ENCODE data around the gene MRPL48.
A peak's percentile ranks its signal among the peaks of the same experiment; 100 is the strongest.
"Not testable (repeated sequence)": the region's sequence is repeated elsewhere in the genome, so short reads cannot be mapped to it uniquely, and the experiment has no call there.

MRPL48 gene

GRCh38 chr11:73851046-73851764 lies 63.5 kb downstream of the MRPL48 start:
- no peak for DNase-seq

GRCh38 chr11:73852049-73852448 lies 64.4 kb downstream of the MRPL48 start:
- DNase-seq = no peak

- DNase-seq = no peak
Observed at GRCh38 chr11:73854680-73855079, 67.0 kb downstream of the MRPL48 start.

- DNase-seq = no peak
Observed at GRCh38 chr11:73856031-73856567, 68.4 kb downstream of the MRPL48 start.

- DNase-seq = no peak
Observed at GRCh38 chr11:73859671-73860070, 72.0 kb downstream of the MRPL48 start.

- DNase-seq = no peak
Observed at GRCh38 chr11:73860202-73860601, 72.5 kb downstream of the MRPL48 start.

GRCh38 chr11:73862986-73863385 lies 75.3 kb downstream of the MRPL48 start:
- no peak for DNase-seq

GRCh38 chr11:73866095-73866579 lies 78.5 kb downstream of the MRPL48 start:
- DNase-seq = no peak

- no peak for DNase-seq
Observed at GRCh38 chr11:73866586-73866996, 78.9 kb downstream of the MRPL48 start.

- DNase-seq = no peak
Observed at GRCh38 chr11:73869332-73869949, 81.8 kb downstream of the MRPL48 start.

- no peak for DNase-seq
Observed at GRCh38 chr11:73870261-73870660, 82.6 kb downstream of the MRPL48 start.

GRCh38 chr11:73872749-73873357 lies 85.2 kb downstream of the MRPL48 start:
- no peak for DNase-seq

- no peak for DNase-seq
Observed at GRCh38 chr11:73875380-73875779, 87.7 kb downstream of the MRPL48 start.

- DNase-seq = no peak
Observed at GRCh38 chr11:73875840-73876239, 88.2 kb downstream of the MRPL48 start.

GRCh38 chr11:73876424-73877310 lies 89.0 kb downstream of the MRPL48 start, which contains the start of the genes COA4 and PAAF1:
Gene COA4, minus strand, starts transcription at chr11:73876846. Its CDS starts 3,468 bp downstream, at chr11:73873378.
Gene PAAF1, plus strand, starts transcription at chr11:73876999. Its CDS starts 23 bp downstream, at chr11:73877022.
- peak; percentile 85 for DNase-seq

GRCh38 chr11:73878771-73879170 lies 91.1 kb downstream of the MRPL48 start:
- no peak for DNase-seq

- not testable (repeated sequence) for DNase-seq
Observed at GRCh38 chr11:73880449-73880848, 92.8 kb downstream of the MRPL48 start.

GRCh38 chr11:73883856-73884255 lies 96.2 kb downstream of the MRPL48 start:
- DNase-seq = no peak

- no peak for DNase-seq
Observed at GRCh38 chr11:73888244-73888643, 100.6 kb downstream of the MRPL48 start.

- DNase-seq = no peak
Observed at GRCh38 chr11:73889019-73889418, 101.3 kb downstream of the MRPL48 start.

- no peak for DNase-seq
Observed at GRCh38 chr11:73889536-73889935, 101.9 kb downstream of the MRPL48 start.

GRCh38 chr11:73893041-73893440 lies 105.4 kb downstream of the MRPL48 start:
- DNase-seq = no peak
